HG02571 (cell line): Measurements from ENCODE around the gene VPREB3.
A peak's percentile ranks its signal among the peaks of the same experiment; 100 is the strongest.
"Not testable (repeated sequence)": the region's sequence is repeated elsewhere in the genome, so short reads cannot be mapped to it uniquely, and the experiment has no call there.

Experiments
- ATAC-seq: cut with Tn5 transposase; IDR thresholded peaks from one replicate; pipeline ENCODE4 v1.9.1; 2021; ENCODE audit warnings: mild to moderate bottlenecking, moderate library complexity; ENCODE audit not compliant: unreplicated experiment

VPREB3 gene

GRCh38 chr22:23744485-23744884 lies 9.7 kb downstream of the VPREB3 start:
- no peak for ATAC-seq

- ATAC-seq, result no peak
Measured at GRCh38 chr22:23744001-23744400, 10.2 kb downstream of the VPREB3 start.

- no peak for ATAC-seq
Measured at GRCh38 chr22:23743303-23743705, 10.9 kb downstream of the VPREB3 start.

GRCh38 chr22:23742505-23743264 lies 11.5 kb downstream of the VPREB3 start:
- no peak for ATAC-seq

GRCh38 chr22:23737696-23738095 lies 16.5 kb downstream of the VPREB3 start:
- ATAC-seq, result no peak

- ATAC-seq, result not testable (repeated sequence)
Measured at GRCh38 chr22:23728108-23728507, 26.1 kb downstream of the VPREB3 start.

GRCh38 chr22:23722724-23723123 lies 31.5 kb downstream of the VPREB3 start:
- ATAC-seq, result no peak

- no peak for ATAC-seq
Measured at GRCh38 chr22:23722160-23722559, 32.1 kb downstream of the VPREB3 start.

- no peak for ATAC-seq
Measured at GRCh38 chr22:23720855-23721254, 33.4 kb downstream of the VPREB3 start.

- ATAC-seq, result no peak
Measured at GRCh38 chr22:23718371-23719165, 35.7 kb downstream of the VPREB3 start.

- ATAC-seq, result peak; percentile 83
Measured at GRCh38 chr22:23716811-23717801, 37.1 kb downstream of the VPREB3 start.

GRCh38 chr22:23715806-23716375 lies 38.3 kb downstream of the VPREB3 start:
- no peak for ATAC-seq

GRCh38 chr22:23714596-23715578 lies 39.3 kb downstream of the VPREB3 start:
- no peak for ATAC-seq

GRCh38 chr22:23713696-23714595 lies 40.3 kb downstream of the VPREB3 start:
- no peak for ATAC-seq

- no peak for ATAC-seq
Measured at GRCh38 chr22:23712256-23712655, 42.0 kb downstream of the VPREB3 start.

GRCh38 chr22:23709107-23709506 lies 45.1 kb downstream of the VPREB3 start:
- ATAC-seq, result no peak

GRCh38 chr22:23708270-23708669 lies 46.0 kb downstream of the VPREB3 start:
- ATAC-seq, result no peak

- no peak for ATAC-seq
Measured at GRCh38 chr22:23705358-23705757, 48.9 kb downstream of the VPREB3 start.
